OCI-LY7 (cell line): ENCODE data around the gene ASXL2. TPM values are rescaled to one million over a fixed set of nuclear protein-coding genes. Genes with fewer than 3 reads are reported as not detected.

ENCODE experiments used
- BruUV-seq: library from RNA; stranded (reverse); fragments of 400-500 nt; replicated peaks from 2 replicates; lab custom pipeline; 2021; lab: Mats Ljungman, UMichigan
- CTCF ChIA-PET: fragments of 300-600 bp; sonication (Branson Sonifier 250); formaldehyde crosslinking; loops from one replicate; lab custom pipeline; 2022; ENCODE audit warnings: antibody characterized with exemption; ENCODE audit not compliant: unreplicated experiment; lab: Charles Lee
- POLR2A ChIA-PET: fragments of 300-600 bp; sonication (Branson Sonifier 250); formaldehyde crosslinking; loops from one replicate; lab custom pipeline; 2022; ENCODE audit warnings: antibody characterized with exemption; lab: Charles Lee
- DNase-seq: peaks from one replicate; pipeline ENCODE4 v3.0.0-alpha.2; 2015; ENCODE audit warnings: low spot score
- H2AFZ ChIP-seq: fragments of 200-600 bp; sonication (generic), shearing (Covaris generic); 2 replicates; pipeline ENCODE4 v1.6.1; 2014; ENCODE audit warnings: mild to moderate bottlenecking, antibody characterized with exemption, low read length, moderate library complexity
- H3K27ac ChIP-seq: fragments of 200-600 bp; sonication (generic); 2 replicates; pipeline ENCODE4 v1.5.1; 2014; ENCODE audit warnings: mixed run types, low read depth, mild to moderate bottlenecking, moderate library complexity, low read length, inconsistent platforms; ENCODE audit not compliant: poor library complexity, severe bottlenecking
- H3K36me3 ChIP-seq: fragments of 200-600 bp; sonication (generic); 2 replicates; pipeline ENCODE4 v1.6.1; 2014; ENCODE audit warnings: mild to moderate bottlenecking, antibody characterized with exemption, low read length, moderate library complexity, mixed read lengths; ENCODE audit not compliant: insufficient read depth
- H3K4me1 ChIP-seq: fragments of 200-600 bp; sonication (generic); 2 replicates; pipeline ENCODE4 v1.5.1; 2014; ENCODE audit warnings: mild to moderate bottlenecking, low read length; ENCODE audit not compliant: insufficient read depth, poor library complexity, severe bottlenecking
- H3K4me2 ChIP-seq: fragments of 200-600 bp; sonication (generic); 2 replicates; pipeline ENCODE4 v1.6.1; 2014; ENCODE audit warnings: mild to moderate bottlenecking, low read length
- H3K4me3 ChIP-seq: fragments of 200-600 bp; sonication (generic); 2 replicates; pipeline ENCODE4 v1.5.1; 2014; ENCODE audit warnings: mild to moderate bottlenecking, low read depth, low read length; ENCODE audit not compliant: poor library complexity, severe bottlenecking
- H3K79me2 ChIP-seq: fragments of 200-600 bp; sonication (generic); 2 replicates; pipeline ENCODE4 v1.6.1; 2016; ENCODE audit warnings: low read depth, mild to moderate bottlenecking, low read length, moderate library complexity, mixed read lengths; ENCODE audit not compliant: insufficient read depth
- H3K9me2 ChIP-seq: fragments of 200-600 bp; sonication (generic); 2 replicates; pipeline ENCODE4 v1.6.1; 2016; ENCODE audit warnings: mild to moderate bottlenecking, low read length, mixed read lengths; ENCODE audit not compliant: insufficient read depth
- H3K9me3 ChIP-seq: fragments of 200-600 bp; sonication (generic); 2 replicates; pipeline ENCODE4 v1.6.1; 2014; ENCODE audit warnings: mild to moderate bottlenecking, mixed run types, low read length, mixed read lengths
- H4K20me1 ChIP-seq: fragments of 200-600 bp; sonication (generic); 2 replicates; pipeline ENCODE4 v1.6.1; 2014; ENCODE audit warnings: mild to moderate bottlenecking, antibody characterized with exemption, low read length, moderate library complexity, mixed read lengths; ENCODE audit not compliant: insufficient read depth
- CTCF ChIP-seq: fragments of 200-600 bp; sonication (generic); conservative IDR thresholded peaks from 2 replicates; pipeline ENCODE4 v1.5.1; 2014; ENCODE audit warnings: mild to moderate bottlenecking, antibody characterized with exemption, low read length, moderate library complexity, mixed read lengths
- EZH2phosphoT487 ChIP-seq: fragments of 200-600 bp; sonication (generic); IDR thresholded peaks from 2 replicates; pipeline ENCODE4 v1.6.1; 2018; ENCODE audit warnings: low read depth, borderline replicate concordance, mild to moderate bottlenecking, mixed run types, antibody characterized with exemption, low read length, moderate library complexity, mixed read lengths
- intact Hi-C: fragments of 100-400 bp; cut with micrococcal nuclease; formaldehyde crosslinking; loops from one replicate; pipeline ENCODE4 v1.10.0; 2022; ENCODE audit not compliant: unreplicated experiment
- total RNA-seq, 2 experiments: library from RNA; depleted of rRNA in 1 of 2; stranded (reverse); fragments of >200 nt in 1 of 2; shearing (Covaris generic) in 1 of 2; gene quantifications; 2 replicates each; pipeline ENCODE4 v1.2.3, GENCODE V29; 2014 to 2022

Gene ASXL2
- total RNA-seq, 2 experiments from 2014 or later, result 12.4 to 31.8 TPM

- ChIA-PET POLR2A (no interaction called here), CTCF (no interaction called here)
- TF ChIP-seq EZH2phosphoT487 (no peak), CTCF (no peak)
- Histone ChIP-seq H4K20me1 (no peaks in the 10 kb centered on the region), H3K4me3 (no peak overlapping the region), H3K4me1 (no peaks in the 10 kb centered on the region), H3K79me2 (no peaks in the 10 kb centered on the region), H3K36me3 (no peaks in the 10 kb centered on the region), H3K27ac (no peak overlapping the region), H3K9me3 (no peaks in the 10 kb centered on the region), H3K4me2 (no peak overlapping the region), H3K9me2 (no peaks in the 10 kb centered on the region), H2AFZ (no peak overlapping the region)
- intact Hi-C loops, result no loop called here
- no peak for DNase-seq
- no TSS peak for BruUV-seq
Observed at GRCh38 chr2:25722224-25722623, 156.1 kb downstream of the ASXL2 start.

GRCh38 chr2:25720575-25720974 lies 157.7 kb downstream of the ASXL2 start:
- no peak for TF ChIP-seq EZH2phosphoT487
- TF ChIP-seq CTCF, result no peak
- BruUV-seq, result no TSS peak
- no peak overlapping the region for H3K4me2 ChIP-seq
- no peaks in the 10 kb centered on the region for H4K20me1 ChIP-seq
- no peak overlapping the region for H3K27ac ChIP-seq
- no peak overlapping the region for H3K4me3 ChIP-seq
- H3K4me1 ChIP-seq, result no peaks in the 10 kb centered on the region
- intact Hi-C loops, result no loop called here
- no peaks in the 10 kb centered on the region for H3K9me3 ChIP-seq
- no peaks in the 10 kb centered on the region for H3K79me2 ChIP-seq
- no peak for DNase-seq
- no peaks in the 10 kb centered on the region for H3K9me2 ChIP-seq
- no peak overlapping the region for H2AFZ ChIP-seq
- POLR2A ChIA-PET, result no interaction called here
- CTCF ChIA-PET, result no interaction called here
- no peaks in the 10 kb centered on the region for H3K36me3 ChIP-seq

GRCh38 chr2:25714740-25715139 lies 163.5 kb downstream of the ASXL2 start:
- no peak for DNase-seq
- Histone ChIP-seq H3K36me3 (no peaks in the 10 kb centered on the region), H3K79me2 (no peaks in the 10 kb centered on the region), H3K4me1 (no peaks in the 10 kb centered on the region), H3K9me2 (no peaks in the 10 kb centered on the region), H3K4me2 (no peak overlapping the region), H4K20me1 (no peaks in the 10 kb centered on the region), H3K4me3 (no peak overlapping the region), H3K27ac (no peak overlapping the region), H3K9me3 (no peaks in the 10 kb centered on the region), H2AFZ (no peak overlapping the region)
- TF ChIP-seq EZH2phosphoT487 (no peak), CTCF (peak; percentile 38; the same call in 1 of the 2 replicates)
- ChIA-PET POLR2A (interaction anchor here (0.6 to 1.0 kb wide), 2 partner anchors 101 to 164 kb away, joined by 3 to 5 read pairs; no protein-coding TSS in a partner anchor), CTCF (no interaction called here)
- BruUV-seq, result no TSS peak
- intact Hi-C loops, result no loop called here
